B cell (primary cell): Measurements from ENCODE around the gene FMN2. TPM values are rescaled to one million over a fixed set of nuclear protein-coding genes. Genes with fewer than 3 reads are reported as not detected.

Source experiments
- ATAC-seq: fragments of 200-7000 bp; cut with Tn5 transposase; one replicate; pipeline ENCODE4 v1.10.0; 2021; ENCODE audit warnings: low read depth, mild to moderate bottlenecking, moderate number of reproducible peaks, moderate library complexity
- CTCF ChIA-PET: fragments of 350-600 bp; sonication (Branson Sonifier 250); formaldehyde crosslinking; loops from one replicate; lab custom pipeline; 2021; ENCODE audit warnings: antibody characterized with exemption, inconsistent platforms; lab: Charles Lee
- POLR2A ChIA-PET: fragments of 350-600 bp; sonication (Branson Sonifier 250); formaldehyde crosslinking; loops from one replicate; lab custom pipeline; 2021; ENCODE audit warnings: antibody characterized with exemption; lab: Charles Lee
- DNase-seq: peaks from one replicate; pipeline ENCODE4 v3.0.0; 2013
- H2AFZ ChIP-seq: 2 replicates; pipeline ENCODE4 v1.6.1; 2012; ENCODE audit warnings: mild to moderate bottlenecking, low read depth, low read length; ENCODE audit not compliant: insufficient read depth, poor library complexity, severe bottlenecking
- H3K27ac ChIP-seq, 2 donors: 1 replicate in 1 of 2; 2 replicates in 1 of 2; pipeline ENCODE4 v1.5.1; 2012 to 2013; ENCODE audit warnings: low read length in 2 of 2, mild to moderate bottlenecking in 2 of 2, moderate library complexity in 1 of 2
- H3K27me3 ChIP-seq, 4 experiments: fragments of 200-600 bp in 1 of 4; sonication (generic) in 1 of 4; replicated peaks in 1 of 4; 1 replicate in 2 of 4; 2 replicates in 2 of 4; pipeline versions ENCODE4 v1.6.1 to v1.7.0; 2013 to 2016; ENCODE audit warnings: low read length in 3 of 4, mild to moderate bottlenecking in 2 of 4, mixed read lengths in 1 of 4, moderate library complexity in 1 of 4; ENCODE audit not compliant: insufficient read depth in 4 of 4, control insufficient read depth in 3 of 4; ENCODE audit errors: control extremely low read depth in 1 of 4
- H3K36me3 ChIP-seq, 2 experiments: replicated peaks in 1 of 2; 1 replicate in 1 of 2; 2 replicates in 1 of 2; pipeline versions ENCODE4 v1.6.1 to v1.7.1; 2013; ENCODE audit warnings: low read length in 1 of 2; ENCODE audit not compliant: insufficient read depth in 2 of 2, control insufficient read depth in 1 of 2; ENCODE audit errors: control extremely low read depth in 1 of 2, extremely low read depth in 1 of 2
- H3K4me1 ChIP-seq, 2 donors: fragments of 200-600 bp in 1 of 2; sonication (generic) in 1 of 2; 1 replicate in 1 of 2; 2 replicates in 1 of 2; pipeline versions ENCODE4 v1.5.1 to v1.6.1; 2013 to 2017; ENCODE audit warnings: low read length in 2 of 2; ENCODE audit not compliant: control insufficient read depth in 2 of 2, insufficient read depth in 2 of 2
- H3K4me2 ChIP-seq: replicated peaks from 2 replicates; pipeline ENCODE3; 2012; ENCODE audit warnings: mild to moderate bottlenecking, low read depth, low read length; ENCODE audit not compliant: poor library complexity, severe bottlenecking
- H3K4me3 ChIP-seq, 5 experiments: fragments of 200-600 bp in 1 of 5; sonication (generic) in 1 of 5; 1 replicate in 3 of 5; 2 replicates in 2 of 5; pipeline versions ENCODE4 v1.5.1 to v1.7.0; 2011 to 2016; ENCODE audit warnings: low read length in 4 of 5, mild to moderate bottlenecking in 4 of 5, low read depth in 2 of 5, control low read depth in 1 of 5, moderate library complexity in 1 of 5; ENCODE audit not compliant: insufficient read depth in 1 of 5; ENCODE audit errors: control extremely low read depth in 1 of 5, extremely low read depth in 1 of 5
- H3K79me2 ChIP-seq: fragments of 200-600 bp; sonication (generic); one replicate; pipeline ENCODE4 v1.6.0; 2016; ENCODE audit warnings: low read length; ENCODE audit not compliant: control insufficient read depth, insufficient read depth
- H3K9ac ChIP-seq: fragments of 200-600 bp; sonication (generic); 2 replicates; pipeline ENCODE4 v1.6.1; 2017; ENCODE audit warnings: mild to moderate bottlenecking, low read length, moderate library complexity
- H3K9me3 ChIP-seq, 3 donors: one replicate each; pipeline versions ENCODE4 v1.6.1 to v1.7.1; 2013; ENCODE audit warnings: low read length in 2 of 3; ENCODE audit not compliant: control insufficient read depth in 2 of 3, insufficient read depth in 1 of 3; ENCODE audit errors: control extremely low read depth in 1 of 3
- H4K20me1 ChIP-seq: 2 replicates; pipeline ENCODE4 v1.6.0; 2012; ENCODE audit warnings: mild to moderate bottlenecking, low read length; ENCODE audit not compliant: insufficient read depth, control insufficient read depth, poor library complexity, severe bottlenecking
- H3K27ac Mint-ChIP-seq: one replicate; pipeline ENCODE4 v1.8.0; 2021; ENCODE audit warnings: mixed read lengths
- H3K27me3 Mint-ChIP-seq: one replicate; pipeline ENCODE4 v1.8.0; 2021; ENCODE audit warnings: mixed read lengths
- H3K4me1 Mint-ChIP-seq: one replicate; pipeline ENCODE4 v1.8.0; 2021; ENCODE audit warnings: mixed read lengths
- H3K4me3 Mint-ChIP-seq: one replicate; pipeline ENCODE4 v1.8.0; 2021; ENCODE audit warnings: mixed read lengths
- H3K9me3 Mint-ChIP-seq: one replicate; pipeline ENCODE4 v1.8.0; 2022; ENCODE audit warnings: mixed read lengths; ENCODE audit not compliant: insufficient read depth
- CTCF ChIP-seq: fragments of 200-600 bp; IDR thresholded peaks from one replicate; pipeline ENCODE4 v1.8.0; 2022; ENCODE audit warnings: antibody characterized with exemption, mild to moderate bottlenecking
- EZH2 ChIP-seq: IDR thresholded peaks from 2 replicates; pipeline ENCODE4 v1.6.1; 2012; ENCODE audit warnings: borderline replicate concordance, low read depth, mild to moderate bottlenecking, moderate library complexity, low read length; ENCODE audit not compliant: insufficient read depth, poor library complexity, severe bottlenecking
- WGBS: methylation state at CpG from one replicate; pipeline ENCODE4 v1.1.5; 2013; ENCODE audit warnings: missing lambda C conversion rate; ENCODE audit not compliant: insufficient coverage; 5-methylcytosine and 5-hydroxymethylcytosine counted together
- intact Hi-C: fragments of 100-400 bp; cut with micrococcal nuclease; formaldehyde crosslinking; loops from one replicate; pipeline ENCODE4 v1.10.0; 2022
- polyA plus RNA-seq: library from polyadenylated mRNA; depleted of rRNA; stranded (reverse); fragments of >200 nt; gene quantifications from 2 replicates; pipeline ENCODE4 v1.2.3, GENCODE V29; 2012
- total RNA-seq, 2 donors: library from RNA; stranded (reverse); fragments of 120-200 nt in 1 of 2; gene quantifications; 1 replicate in 1 of 2; 2 replicates in 1 of 2; pipeline versions ENCODE4 v1.2.3 to v1.2.4, GENCODE V29; 2013 to 2022

FMN2 gene
- total and polyA plus RNA-seq, 2 donors (not counting 1 experiment from before 2014, with no cell fraction given), result not detected

GRCh38 chr1:240467895-240468294 is 376.2 kb downstream of the FMN2 start:
- H3K79me2 ChIP-seq, result no peaks in the 10 kb centered on the region
- no peak overlapping the region for H3K9ac ChIP-seq
- POLR2A ChIA-PET, result no interaction called here
- H3K36me3 ChIP-seq, result no peaks in the 10 kb centered on the region
- H4K20me1 ChIP-seq, result no peaks in the 10 kb centered on the region
- no peak overlapping the region for H3K4me2 ChIP-seq
- H3K27ac ChIP-seq, result no peak overlapping the region
- H3K4me3 Mint-ChIP-seq, result no peak overlapping the region
- ATAC-seq, result no peak
- H3K9me3 ChIP-seq, result no peaks in the 10 kb centered on the region
- no peak for DNase-seq
- intact Hi-C loops, result no loop called here
- no peak overlapping the region for H2AFZ ChIP-seq
- H3K27me3 ChIP-seq, result no peaks in the 10 kb centered on the region
- CTCF ChIA-PET, result no interaction called here
- no peaks in the 10 kb centered on the region for H3K4me1 ChIP-seq
- H3K4me1 Mint-ChIP-seq, result no peaks in the 10 kb centered on the region
- no peaks in the 10 kb centered on the region for H3K27me3 Mint-ChIP-seq
- H3K9me3 Mint-ChIP-seq, result no peaks in the 10 kb centered on the region
- H3K27ac Mint-ChIP-seq, result no peak overlapping the region
- no peak for TF ChIP-seq EZH2
- no peak for TF ChIP-seq CTCF
- no peak overlapping the region for H3K4me3 ChIP-seq

- TF ChIP-seq CTCF (no peak), EZH2 (no peak)
- Histone ChIP-seq H3K27me3 (no peaks in the 10 kb centered on the region), H3K9me3 (no peaks in the 10 kb centered on the region), H3K36me3 (no peaks in the 10 kb centered on the region), H3K79me2 (no peaks in the 10 kb centered on the region), H3K27ac (no peak overlapping the region), H2AFZ (no peak overlapping the region), H3K9ac (no peak overlapping the region), H3K4me1 (no peaks in the 10 kb centered on the region), H3K4me3 (no peak overlapping the region), H3K4me2 (no peak overlapping the region), H4K20me1 (no peaks in the 10 kb centered on the region)
- H3K27ac Mint-ChIP-seq, result no peak overlapping the region
- no peak for DNase-seq
- H3K4me3 Mint-ChIP-seq, result no peak overlapping the region
- ChIA-PET CTCF (no interaction called here), POLR2A (no interaction called here)
- H3K9me3 Mint-ChIP-seq, result no peaks in the 10 kb centered on the region
- 79% methylated on average over 3 of the region's 7 CpGs for WGBS
- H3K4me1 Mint-ChIP-seq, result no peaks in the 10 kb centered on the region
- H3K27me3 Mint-ChIP-seq, result no peaks in the 10 kb centered on the region
- intact Hi-C loops, result no loop called here
- ATAC-seq, result no peak
Observed at GRCh38 chr1:240468656-240469055, 377.0 kb downstream of the FMN2 start.
